ENCODE results near the gene ARL6IP4.
"Not testable (repeated sequence)": the region's sequence is repeated elsewhere in the genome, so short reads cannot be mapped to it uniquely, and the experiment has no call there.

Gene ARL6IP4

GRCh38 chr12:123011701-123012100 lies 31.2 kb downstream of the ARL6IP4 start:
- DNase-seq (ENCODE audit: low read depth) = no peak

DNA sequence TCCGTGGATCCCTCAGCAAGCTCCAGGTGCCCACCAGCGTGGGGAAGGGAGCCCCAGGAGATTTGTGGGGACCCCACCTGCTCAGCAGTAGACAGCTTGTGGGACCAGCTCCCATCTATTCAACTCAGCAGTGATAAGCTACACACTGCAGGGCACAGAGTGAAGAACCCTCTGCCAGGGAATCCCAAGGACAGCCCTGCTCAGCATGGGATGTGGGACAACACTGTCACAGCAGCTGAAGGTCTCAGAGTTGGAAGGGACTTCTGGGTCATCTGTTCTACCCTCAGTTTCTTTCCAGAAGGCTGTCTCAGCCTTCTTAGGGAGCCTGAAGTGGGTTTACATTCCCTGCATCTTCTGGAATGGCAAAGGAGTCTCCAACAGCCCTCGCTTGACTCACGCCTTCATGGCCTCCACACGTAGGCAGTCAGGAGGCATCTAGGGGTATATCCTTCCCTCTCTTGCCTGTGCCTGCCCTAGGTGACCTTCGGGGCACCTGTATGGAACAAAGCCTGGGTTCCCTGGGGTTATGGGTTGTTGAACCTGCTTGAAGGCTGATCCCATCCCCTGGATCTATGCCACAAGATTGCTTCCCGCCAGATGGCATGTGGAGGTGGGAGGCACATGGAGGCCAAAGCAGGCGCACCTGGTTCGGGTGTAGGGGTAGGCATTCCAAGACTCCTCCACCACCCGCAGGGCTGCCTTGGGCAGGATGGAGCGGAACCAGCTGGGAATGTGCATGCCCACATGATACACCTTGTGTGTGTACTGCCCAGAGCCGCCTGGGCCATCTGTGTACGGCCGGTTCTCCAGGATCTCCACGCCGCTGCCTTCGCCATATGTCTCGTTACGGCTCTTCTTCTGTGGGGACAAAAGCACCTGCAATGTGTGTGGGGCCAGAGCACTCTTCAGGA lies 33.0 kb downstream of the ARL6IP4 start:
- no peak for DNase-seq (ENCODE audit: low read depth)

DNA sequence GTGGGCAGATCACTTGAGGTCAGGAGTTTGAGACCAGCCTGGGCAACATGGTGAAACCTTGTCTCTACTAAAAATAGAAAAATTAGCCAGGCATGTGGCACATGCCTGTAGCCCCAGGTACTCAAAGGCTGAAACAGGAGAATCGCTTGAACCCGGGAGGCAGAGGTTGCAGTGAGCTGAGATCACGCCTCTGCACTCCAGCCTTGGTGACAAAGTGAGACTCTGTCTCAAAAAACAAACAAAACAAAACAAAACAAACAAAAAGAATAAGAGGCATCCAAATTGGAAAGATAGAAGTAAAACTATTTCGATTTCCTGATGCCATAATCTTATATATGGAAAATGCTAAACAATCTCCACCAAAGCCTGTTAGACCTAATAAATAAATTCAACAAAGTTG lies 34.0 kb downstream of the ARL6IP4 start:
- DNase-seq (ENCODE audit: low read depth) = not testable (repeated sequence)

DNA sequence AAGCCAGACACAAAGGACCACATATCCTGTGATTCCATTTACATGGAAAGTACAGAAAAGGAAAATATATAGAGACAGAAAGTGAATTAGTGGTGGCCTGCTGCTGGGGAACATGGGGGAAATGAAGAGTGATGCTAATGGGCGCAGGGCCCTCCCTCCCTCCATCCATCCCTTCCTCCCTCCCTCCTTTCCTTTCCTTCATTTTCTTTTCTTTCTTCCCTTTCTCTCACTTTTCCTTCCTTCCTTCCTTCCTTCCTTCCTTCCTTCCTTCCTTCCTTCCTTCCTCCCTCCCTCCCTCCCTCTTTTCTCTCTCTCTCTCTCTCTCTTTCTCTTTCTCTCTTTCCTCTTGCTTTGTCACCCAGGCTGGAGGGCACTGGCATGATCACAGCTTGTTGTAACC lies 37.3 kb downstream of the ARL6IP4 start:
- no peak for DNase-seq (ENCODE audit: low read depth)

GRCh38 chr12:123019841-123020138 lies 39.3 kb downstream of the ARL6IP4 start:
- no peak for DNase-seq (ENCODE audit: low read depth)

- no peak for DNase-seq (ENCODE audit: low read depth)
These were observed 41.5 kb downstream of the ARL6IP4 start for GRCh38 chr12:123021688-123022604.

GRCh38 chr12:123022846-123023245 lies 42.4 kb downstream of the ARL6IP4 start:
- DNase-seq (ENCODE audit: low read depth) = no peak

- DNase-seq (ENCODE audit: low read depth) = no peak
These were observed 44.4 kb downstream of the ARL6IP4 start for GRCh38 chr12:123024819-123025391.

GRCh38 chr12:123026094-123026853 lies 45.8 kb downstream of the ARL6IP4 start:
- DNase-seq (ENCODE audit: low read depth) = no peak

GRCh38 chr12:123027726-123028445 lies 47.4 kb downstream of the ARL6IP4 start:
- no peak for DNase-seq (ENCODE audit: low read depth)

- DNase-seq (ENCODE audit: low read depth) = no peak
These were observed 48.0 kb downstream of the ARL6IP4 start for GRCh38 chr12:123028475-123028874.

GRCh38 chr12:123029550-123029949 lies 49.1 kb downstream of the ARL6IP4 start:
- no peak for DNase-seq (ENCODE audit: low read depth)

DNA sequence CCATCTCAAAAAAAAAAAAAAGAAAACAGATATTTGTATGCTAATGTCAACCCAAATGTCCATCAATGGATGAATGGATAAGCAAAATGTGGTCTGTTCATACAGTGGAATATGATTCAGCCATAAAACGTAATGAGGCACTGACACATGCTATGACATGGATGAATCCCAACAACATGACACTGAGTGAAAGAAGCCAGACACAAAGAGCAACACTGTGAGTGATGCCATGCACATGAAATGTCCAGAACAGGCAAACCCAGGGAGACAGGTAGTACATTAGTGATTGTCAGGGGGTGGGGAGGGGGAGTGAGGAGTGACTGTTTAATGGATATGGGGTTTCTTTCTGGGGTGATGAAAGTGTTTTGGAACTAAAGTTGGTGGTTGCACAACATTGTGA lies 50.2 kb downstream of the ARL6IP4 start:
- no peak for DNase-seq (ENCODE audit: low read depth)

GRCh38 chr12:123031171-123031845 lies 50.8 kb downstream of the ARL6IP4 start:
- no peak for DNase-seq (ENCODE audit: low read depth)

All from CMK (cell line).